Activated CD8-positive, alpha-beta memory T cell treated with anti-CD3 and anti-CD28 coated beads for 1 hour (primary cell): ENCODE measurements around the gene VPS9D1.
"Not testable (repeated sequence)": the region's sequence is repeated elsewhere in the genome, so short reads cannot be mapped to it uniquely, and the experiment has no call there.

Source experiments
- DNase-seq, 2 donors: peaks; one replicate each; pipeline ENCODE4 v3.0.0-alpha.2; 2020; ENCODE audit warnings: low read depth in 1 of 2; ENCODE audit errors: extremely low read depth in 1 of 2

The VPS9D1 gene

DNA sequence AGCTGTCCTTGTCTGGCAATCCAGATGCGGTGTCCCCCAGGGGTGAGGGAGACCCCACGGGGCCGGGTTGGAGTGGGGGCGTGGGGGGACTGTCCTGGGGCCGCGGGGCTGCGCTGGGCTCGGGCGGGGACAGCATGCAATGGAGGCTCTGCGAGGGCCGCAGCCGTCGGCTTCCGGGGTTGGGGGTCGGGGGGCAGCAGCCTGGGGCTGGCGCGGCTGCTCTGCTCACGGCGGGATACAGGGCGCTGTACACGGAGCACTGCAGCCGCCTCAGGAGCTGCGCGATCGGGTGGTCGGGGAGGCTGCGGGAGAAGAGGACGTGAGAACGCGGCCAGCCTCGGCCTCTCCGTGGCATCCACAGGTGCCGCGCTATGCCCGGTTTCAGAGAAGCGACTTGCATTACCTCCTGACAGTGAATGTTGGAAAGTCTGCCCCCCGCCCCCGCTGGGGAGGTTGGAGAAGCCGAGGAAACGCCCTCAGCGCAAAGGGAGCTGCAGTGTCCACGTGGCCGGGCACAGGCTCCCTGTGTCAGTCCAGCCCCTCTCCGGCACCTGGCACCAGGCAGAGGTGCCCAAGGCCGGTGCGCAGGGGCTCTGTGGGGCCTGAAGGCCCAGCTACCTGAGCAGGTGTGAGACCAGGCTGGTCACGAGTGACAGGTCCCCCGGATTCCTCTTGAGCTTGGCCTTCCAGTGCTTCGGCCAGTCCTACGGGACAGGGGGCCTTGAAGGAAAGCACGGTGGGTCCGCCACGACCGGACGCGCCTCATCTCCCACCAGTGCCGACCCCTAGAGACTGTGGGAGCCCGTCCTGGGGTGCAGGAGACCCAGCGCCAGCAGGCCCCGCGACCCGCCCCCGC is 9.8 kb downstream of the VPS9D1 start:
- no peak for DNase-seq

DNA sequence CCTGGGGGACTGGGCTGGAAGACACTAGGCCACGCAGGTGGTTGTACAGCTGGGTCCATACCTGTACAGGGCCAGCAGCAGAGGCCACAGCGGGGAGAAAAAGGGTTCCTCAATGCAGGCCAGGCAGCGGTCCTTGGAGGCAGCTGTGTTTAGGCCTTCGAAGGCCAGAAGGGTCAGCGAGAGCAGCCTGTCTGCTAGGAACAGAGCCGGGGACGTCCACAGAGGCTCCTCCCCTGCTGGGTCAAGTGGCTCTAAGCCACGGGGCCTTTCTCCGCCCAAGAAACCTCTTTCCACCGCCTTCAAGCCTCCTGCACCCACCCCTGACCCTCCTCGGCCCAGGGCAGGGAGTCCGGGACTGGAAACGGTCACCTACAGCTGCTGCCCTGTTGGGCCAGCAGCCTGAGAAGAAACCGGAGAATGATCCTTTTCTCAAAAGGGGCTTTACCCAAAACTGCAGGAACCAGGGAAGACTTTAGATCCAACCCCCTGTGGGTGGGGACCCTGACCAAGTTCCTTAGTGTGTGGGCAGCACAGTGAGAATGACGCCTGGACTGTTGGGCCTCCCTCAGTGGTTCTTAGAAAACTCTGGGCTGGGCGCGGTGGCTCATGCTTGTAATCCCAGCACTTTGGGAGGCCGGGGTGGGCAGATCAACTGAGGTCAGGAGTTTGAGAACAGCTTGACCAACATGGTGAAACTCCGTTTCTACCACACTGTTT is 10.8 kb downstream of the VPS9D1 start:
- no peak for DNase-seq

DNA sequence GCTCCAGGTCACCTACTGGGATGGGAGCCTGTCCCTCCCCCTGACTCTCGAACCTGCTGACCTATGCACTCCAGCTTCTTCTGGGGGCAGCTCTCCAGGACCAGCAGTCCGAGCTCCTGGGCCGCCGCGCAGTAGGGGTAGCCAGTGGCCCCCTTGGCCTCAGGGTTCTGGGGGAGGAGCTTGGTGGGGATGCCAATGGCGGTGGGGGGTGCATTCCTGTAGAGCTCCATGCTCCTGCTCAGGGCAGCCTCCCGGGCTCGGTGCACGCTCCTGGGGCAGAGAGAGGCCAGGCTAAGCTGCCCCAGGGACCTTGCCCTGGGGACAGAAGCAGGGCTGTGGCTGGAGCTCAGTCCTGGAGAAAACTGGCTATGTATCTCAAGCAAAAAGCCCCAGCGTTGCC is 11.5 kb downstream of the VPS9D1 start:
- no peak for DNase-seq

DNA sequence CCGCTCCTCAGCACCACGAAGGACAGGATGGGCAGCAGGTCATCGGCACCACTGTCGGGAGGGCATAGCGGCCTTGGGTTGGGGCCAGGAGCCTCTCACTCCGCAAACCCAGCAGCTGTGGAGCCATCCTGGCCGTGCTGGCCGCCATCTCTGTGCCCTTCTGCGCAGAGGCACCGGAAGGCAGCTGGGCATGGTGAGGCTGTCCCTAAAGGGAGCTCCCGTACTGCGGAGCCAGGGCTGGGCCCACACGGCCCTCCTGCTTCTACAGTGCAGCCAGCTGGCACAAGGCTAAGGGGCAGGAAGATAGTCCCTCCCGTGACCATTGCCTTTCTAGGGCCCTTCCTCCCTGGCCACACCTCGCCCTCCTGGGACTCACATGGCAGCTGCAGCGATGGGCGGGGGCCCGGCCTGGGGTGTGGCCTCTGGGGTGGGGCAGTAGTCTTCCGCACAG is 12.2 kb downstream of the VPS9D1 start:
- no peak for DNase-seq

DNA sequence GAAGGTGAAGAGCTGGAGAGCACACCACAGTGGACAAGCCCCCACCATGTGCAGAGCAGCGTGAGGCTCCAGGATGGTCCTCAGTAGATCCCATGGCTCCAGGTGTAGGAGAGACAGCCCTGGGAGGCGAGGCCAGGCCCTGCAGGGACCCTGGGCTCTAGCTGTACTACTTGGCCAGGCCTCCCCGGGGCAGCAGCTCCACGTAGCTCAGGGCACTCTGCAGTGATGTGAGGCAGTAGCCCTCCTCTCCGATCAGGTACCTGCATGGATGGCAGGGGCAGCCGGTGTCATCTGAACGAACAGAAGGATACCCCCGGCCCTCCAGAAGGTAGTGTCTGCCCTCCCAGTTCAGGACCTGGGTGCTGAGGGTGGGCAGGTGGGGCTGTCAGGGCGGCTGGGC is 13.0 kb downstream of the VPS9D1 start:
- DNase-seq: no peak

DNA sequence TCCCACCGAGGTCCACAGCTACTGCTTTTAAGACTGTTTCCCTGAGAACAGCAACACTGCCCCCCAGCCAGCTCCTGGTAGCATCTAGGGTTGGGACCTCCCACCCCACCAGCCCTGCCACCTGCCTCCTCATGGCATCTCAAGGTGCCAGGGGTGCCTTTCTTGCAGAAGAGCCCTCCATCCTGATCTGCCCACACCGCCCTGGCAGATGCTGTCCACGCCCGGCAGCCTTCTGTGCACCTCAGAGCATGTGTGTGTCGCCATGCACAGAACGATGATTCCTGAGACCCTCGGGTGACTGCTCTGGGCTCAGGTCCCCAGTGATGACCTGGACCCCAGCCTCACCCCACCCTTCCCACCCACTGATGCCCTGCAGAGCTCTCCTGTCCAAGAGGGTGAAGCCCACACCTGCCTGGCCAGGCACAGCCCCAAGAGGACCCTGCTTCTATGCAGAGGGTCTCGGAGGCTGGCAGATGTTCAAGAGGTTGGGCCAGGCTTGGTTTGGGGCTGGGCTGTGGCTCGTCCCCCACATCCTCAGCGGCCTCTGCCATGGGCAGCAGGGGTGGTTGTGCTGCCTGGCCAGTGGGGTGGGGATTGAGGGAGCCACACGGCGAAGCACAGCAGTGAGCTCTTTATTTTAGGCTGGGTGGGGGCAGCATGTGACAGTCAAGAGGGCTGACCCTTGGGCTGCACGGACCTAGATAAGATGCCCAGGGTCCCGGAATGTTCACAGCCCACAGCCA is 14.0 kb downstream of the VPS9D1 start:
- DNase-seq: no peak

DNA sequence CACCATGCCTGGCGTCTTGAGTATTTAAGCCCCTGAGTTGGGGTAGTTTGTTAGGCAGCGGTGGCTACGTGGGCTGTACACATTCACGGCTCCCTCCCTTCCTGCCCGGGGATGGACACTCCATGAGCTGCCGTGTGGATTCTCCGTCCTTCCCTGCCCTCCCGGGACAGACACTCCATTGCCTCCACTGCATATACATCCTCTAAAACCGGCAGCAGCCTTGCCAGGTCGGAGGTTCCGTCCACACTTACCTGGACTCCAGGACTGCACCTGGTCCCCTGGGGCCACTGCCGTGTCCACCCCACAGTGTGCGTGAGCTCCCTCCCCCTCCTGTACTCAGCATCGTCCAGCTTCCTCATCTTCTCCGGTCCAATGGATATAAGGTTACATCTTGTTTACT is 15.7 kb downstream of the VPS9D1 start:
- DNase-seq: no peak

DNA sequence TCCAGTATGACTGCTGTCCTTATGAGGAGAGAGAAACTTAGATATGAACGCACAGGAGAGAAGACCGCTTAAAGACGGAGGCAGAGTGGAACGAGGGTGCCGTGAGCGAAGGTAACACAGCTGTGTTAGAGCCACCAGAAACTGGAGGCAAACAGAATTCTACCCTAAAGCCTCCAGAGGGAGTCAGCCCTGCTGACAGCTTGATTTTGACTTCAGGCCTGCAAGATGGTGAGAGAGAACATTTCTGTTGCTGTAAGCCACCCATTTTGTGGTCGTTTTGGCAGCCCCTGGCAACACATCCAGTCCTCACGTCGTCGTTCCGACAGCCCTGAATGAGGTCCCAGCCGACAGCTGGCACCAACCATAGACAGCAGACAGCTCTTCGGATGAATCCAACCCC is 16.4 kb downstream of the VPS9D1 start:
- DNase-seq: no peak

DNA sequence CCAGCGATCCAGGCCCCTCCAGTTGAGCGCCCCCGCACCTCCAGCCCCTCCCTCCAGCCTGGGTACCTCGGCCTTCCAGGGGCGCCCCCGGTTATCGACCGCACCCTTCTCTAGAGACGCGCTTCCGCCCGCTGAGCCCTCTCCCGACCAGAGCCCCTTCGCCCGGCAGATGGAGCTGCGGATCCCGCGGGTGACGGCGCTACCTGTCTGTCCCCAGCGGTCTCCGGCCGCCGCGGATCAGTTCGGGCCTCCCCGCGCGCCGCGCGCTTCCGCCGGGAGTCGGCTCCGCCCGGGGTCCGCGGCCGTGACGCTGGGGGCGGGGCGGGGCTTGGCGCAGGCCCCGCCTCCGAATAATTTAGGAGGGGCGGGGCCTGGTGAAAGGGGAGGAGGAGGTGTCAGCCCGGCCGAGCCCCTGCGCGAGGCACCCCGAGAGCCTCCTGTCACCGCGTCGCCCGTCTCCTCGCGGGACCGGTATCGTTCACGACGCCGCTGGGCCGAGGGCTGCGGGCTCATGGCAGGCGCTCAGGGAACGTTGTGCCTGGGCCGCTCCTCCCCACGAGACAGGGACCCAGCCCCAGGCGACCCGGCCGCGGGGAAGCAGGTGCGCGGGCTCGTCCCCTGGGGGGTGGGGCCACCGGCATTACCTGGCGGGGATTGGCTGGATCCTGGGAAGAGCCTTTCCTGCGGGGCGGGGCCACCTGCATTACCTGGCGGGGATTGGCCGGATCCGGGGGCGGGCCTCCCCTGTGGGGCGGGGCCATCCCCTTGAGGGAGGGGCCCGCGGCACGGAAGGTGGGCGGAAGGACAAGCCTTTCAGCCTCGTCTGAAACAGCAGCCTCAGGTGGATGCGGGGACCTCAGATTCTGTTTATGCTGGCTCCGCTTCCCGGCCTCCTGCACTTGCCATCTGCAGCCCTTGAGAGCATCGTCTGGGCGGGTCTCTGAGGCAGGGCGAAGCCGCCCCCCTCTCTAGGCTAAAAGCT is 19.0 kb downstream of the VPS9D1 start, which contains the start of gene SPATA2L:
Gene SPATA2L, minus strand, starts transcription at position 281 of the 982 bp plus-strand sequence. CDS start 473 bp downstream, outside the sequence.
- peak; percentile 92 to 95 for DNase-seq

DNA sequence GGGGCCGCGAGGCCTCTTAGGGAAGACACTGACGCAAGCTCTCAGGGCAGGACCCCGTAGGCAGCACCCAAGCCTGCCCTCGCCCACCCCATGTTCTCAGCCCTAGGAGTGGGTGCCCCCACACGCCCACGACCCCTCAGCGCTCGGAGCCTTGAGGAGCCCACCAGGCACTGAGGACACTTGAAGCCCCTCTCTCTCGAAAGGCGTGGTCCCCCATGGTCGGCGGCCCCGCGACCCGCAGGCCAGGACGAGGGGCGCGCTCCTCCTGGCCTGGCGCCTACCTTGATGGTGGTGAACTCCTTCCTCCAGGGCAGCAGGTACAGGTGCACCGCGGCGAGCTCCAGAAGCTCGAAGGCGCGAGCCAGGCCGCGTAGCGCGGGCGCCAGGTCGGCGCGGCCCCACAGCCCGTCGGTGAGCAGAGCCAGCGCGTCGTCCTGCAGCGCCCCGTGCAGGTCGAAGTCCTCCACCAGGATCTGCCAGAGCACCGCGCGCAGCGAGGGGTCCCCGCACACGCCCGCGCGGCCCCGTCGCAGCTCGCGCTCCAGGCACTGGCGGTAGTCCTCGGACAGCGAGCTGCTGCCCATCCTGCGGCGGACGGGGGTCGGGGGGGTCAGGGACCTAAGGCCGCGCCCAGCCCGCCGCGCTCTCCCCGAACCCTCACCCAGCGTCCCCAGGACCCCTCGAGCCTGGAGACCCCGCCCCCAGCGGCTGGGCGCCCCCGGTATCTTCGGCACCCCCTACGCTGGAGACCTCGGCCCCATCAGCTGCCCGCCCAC is 19.9 kb downstream of the VPS9D1 start:
- DNase-seq: peak in 1 of 2 donors; percentile 27

DNA sequence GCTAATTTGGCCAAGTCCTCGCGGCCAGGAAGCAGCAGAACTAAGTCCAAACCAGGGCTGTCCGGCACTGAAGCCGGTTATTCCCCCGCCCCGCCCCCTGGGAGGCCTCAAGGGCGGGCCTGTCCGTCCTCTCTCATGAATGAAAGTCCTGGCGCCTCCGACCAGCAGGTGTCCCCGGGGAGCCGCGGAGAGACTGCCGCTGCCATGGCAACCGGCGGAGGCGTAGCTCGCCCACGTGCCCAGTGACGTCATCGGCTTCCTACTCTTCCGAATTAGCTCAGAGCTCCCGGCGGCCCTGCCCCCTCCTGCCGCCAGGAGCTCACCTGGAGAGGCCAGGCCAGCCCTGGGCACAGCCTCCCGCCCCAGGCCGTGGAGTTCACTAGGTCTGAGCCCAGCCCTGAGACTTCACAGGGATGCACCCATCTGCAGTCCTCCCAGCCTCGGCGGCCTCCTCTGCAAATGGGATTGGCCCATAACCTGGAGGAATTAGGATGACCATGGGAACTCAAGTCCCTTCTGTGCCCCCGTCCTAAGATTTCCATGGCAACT is 20.5 kb downstream of the VPS9D1 start:
- DNase-seq: peak; percentile 91 to 95

DNA sequence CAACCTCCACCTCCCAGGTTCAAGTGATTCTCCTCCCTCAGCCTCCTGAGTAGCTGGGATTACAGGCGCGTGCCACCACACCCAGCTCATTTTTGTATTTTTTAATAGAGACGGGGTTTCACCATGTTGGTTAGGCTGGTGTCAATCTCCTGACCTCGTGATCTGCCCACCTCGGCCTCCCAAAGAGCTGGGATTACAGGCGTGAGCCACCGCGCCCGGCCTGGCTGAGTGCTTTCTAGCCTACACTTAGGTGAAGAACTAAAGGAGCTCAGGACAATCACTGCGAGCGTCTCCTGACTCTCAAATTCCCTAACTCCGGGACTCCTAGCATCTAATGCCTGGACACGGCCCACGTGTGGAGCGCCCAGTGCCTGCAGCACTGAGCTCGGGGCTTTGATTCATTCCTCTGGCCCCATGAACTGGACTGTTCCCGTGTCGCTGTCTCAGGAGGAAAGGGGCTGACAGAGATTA is 21.0 kb downstream of the VPS9D1 start:
- DNase-seq: not testable (repeated sequence)

DNA sequence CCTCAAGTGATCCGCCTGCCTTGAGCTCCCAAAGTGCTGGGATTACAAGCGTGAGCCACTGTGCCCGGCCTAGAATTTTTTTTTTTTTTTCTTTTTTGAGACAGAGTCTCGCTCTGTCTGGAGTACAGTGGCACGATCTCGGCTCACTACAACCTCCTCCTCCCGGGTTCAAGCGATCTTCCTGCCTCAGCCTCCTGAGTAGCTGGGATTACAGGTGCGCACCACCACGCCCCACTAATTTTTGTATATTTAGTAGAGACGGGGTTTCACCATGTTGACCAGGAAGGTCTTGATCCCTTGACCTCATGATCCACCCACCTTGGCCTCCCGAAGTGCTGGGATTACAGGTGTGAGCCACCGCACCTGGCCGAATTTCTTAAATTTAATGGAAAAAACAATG is 22.0 kb downstream of the VPS9D1 start:
- not testable (repeated sequence) for DNase-seq

DNA sequence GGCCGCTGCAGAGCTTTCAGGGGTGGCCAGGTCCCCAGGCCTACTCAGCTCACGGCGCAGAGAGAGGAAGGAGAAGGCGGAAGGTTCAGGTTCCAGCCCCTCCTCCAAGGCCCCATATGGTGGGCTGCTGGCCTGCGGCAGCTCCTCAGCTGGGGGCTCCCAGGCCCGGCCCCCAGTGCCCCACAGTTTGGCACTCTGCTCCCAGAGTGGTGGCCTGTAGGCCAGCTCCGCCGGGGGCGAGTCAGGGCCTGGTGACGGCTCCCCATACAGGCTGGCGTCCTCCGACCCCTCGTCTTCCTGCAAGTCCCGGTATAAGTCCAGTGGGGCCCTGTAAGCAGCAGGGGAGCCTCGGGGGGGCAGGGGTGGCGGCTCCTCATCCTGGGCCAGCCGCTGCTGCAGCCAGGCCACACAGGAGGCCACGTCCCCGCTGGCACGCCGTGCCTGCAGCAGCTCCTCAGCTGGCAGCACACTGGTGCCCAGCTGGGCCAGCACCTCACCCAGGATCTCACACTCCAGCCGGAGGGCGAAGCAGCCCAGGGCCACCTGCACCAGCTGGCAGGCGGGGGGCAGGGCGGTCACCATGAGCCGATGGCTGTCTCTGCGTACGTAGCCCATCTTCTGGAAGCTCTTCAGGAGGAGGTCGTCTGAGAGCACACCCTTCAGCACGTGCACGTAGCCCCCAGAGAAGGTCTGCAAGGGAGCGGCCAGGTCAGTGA is 22.9 kb downstream of the VPS9D1 start:
- DNase-seq: no peak

DNA sequence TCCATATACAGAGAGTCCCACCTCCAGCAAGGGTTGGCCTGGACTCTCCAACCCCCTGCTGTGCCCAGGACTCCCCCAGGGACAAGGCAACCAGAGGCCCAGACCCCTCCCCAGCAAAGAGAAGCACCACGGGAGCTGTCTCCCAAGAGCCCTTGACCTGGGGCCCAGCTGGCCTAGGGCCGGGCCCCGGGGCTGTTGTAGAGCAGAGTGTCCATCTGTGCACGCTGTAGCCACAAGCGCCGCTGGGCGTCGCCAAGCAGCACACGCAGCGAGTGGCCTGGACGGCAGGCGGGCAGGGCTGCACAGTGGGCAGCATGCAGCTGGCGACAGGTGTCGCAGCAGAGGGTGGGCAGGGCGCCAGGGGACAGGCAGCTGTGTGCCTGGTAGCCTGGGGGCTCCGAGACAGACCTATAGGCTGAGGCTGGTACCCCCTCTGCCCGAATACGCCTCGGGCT is 23.5 kb downstream of the VPS9D1 start:
- no peak for DNase-seq

DNA sequence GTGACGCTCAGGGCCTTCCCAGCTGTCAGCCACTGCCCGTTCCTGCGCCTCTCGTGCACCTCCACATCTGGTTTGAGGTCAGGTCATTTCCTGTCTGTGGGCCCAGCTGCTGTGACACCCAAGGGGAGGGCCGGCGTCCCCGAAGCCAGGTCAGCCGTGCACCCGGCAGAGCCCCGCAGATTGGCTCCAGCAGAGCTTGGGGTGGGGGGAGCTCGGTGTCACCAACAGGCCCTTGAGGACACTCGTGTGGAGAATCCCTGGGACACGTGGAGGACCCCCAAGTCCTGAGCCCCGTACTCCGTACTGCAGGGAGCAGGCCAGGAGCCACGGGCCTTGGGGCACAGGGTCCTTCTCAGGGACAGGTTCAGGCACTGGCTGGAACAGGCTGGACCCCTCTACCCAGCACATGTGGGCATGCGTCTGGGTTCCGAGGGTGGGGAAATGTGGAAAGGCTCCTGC is 24.0 kb downstream of the VPS9D1 start:
- DNase-seq: no peak

DNA sequence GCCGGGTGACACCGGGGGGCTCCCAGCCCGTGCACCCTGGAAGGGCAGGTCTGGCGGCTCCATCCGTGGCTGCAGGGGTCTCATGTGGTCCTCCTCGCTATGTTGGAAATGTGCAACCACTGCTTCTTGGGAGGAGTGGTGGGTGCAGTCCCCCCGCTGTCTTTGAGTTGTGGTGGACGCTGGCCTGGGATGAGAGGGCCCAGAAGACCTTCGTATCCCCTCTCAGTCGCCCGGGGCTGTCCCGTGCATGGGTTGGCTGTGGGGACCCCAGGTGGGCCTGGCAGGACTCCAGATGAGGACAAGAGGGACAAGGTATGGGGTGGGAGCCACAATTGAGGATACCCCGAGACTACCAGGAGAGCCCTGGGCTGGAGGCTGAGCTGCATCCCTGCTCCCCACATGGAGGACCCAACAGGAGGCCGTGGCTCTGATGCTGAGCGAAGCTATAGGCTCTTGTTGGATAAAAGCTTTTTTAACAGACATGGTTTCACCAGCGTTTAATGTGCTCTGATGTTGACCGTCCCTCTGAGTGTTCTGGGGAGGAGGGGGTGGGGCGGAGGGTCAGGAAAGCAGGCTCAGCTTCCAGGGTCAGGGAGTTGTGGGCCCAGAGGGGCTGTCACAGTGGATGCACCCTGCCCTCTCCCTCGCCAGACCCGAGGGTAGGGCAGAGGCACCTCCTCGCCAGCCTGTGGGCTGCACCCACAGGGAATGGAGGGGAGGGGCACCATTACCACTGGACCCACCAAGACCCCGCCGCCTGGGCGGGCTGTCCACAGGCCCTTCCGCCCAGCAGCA is 24.6 kb downstream of the VPS9D1 start:
- no peak for DNase-seq
